ENCODE measurements around the gene LY6G5C. TPM values are rescaled to one million over a fixed set of nuclear protein-coding genes. Genes with fewer than 3 reads are reported as not detected.

The LY6G5C gene
- total and polyA plus RNA-seq, 2 of the 13 experiments (the other 11 are each of a cell fraction or from before 2014, with no cell fraction given) = 0.33 to 0.55 TPM

- TF ChIP-seq EP300 (IDR thresholded peaks at IDR 0.05; ENCODE audit: low read depth in 2 of 2, low read length in 2 of 2) (0 out of 4 replicates have a peak, but pooled peaks of 1 of the 2 experiments have one; percentile 1), EP300 (CRISPR knock-in tag; IDR thresholded peaks at IDR 0.05; ENCODE audit: borderline replicate concordance) (no peak), ETV5 (CRISPR knock-in tag; IDR thresholded peaks at IDR 0.05; ENCODE audit: borderline replicate concordance) (peak; percentile 85), TBP (CRISPR knock-in tag; IDR thresholded peaks at IDR 0.05) (0 out of 2 replicates have a peak, but pooled peaks have one; percentile 20), SRF (IDR thresholded peaks at IDR 0.05; ENCODE audit: low read depth, low read length) (peak; percentile 87), ZNF678 (CRISPR knock-in tag; IDR thresholded peaks at IDR 0.05) (no peak; the same call in 1 of the 2 replicates), SNRNP70 (IDR thresholded peaks at IDR 0.05; ENCODE audit: low read depth, low read length) (no peak), ATAD3A (CRISPR knock-in tag; IDR thresholded peaks at IDR 0.05) (0 out of 2 replicates have a peak, but pooled peaks have one; percentile 38), XBP1 (CRISPR knock-in tag; IDR thresholded peaks at IDR 0.05) (peak; percentile 77; the same call in 1 of the 2 replicates), MXD4 (CRISPR knock-in tag; IDR thresholded peaks at IDR 0.05) (peak; percentile 62; the same call in 1 of the 2 replicates), ASH2L (IDR thresholded peaks at IDR 0.05; ENCODE audit: insufficient read length, low read depth, low read length) (peak; percentile 87), BRD4 (CRISPR knock-in tag; IDR thresholded peaks at IDR 0.05) (no peak; the same call in 1 of the 2 replicates), KLF12 (CRISPR knock-in tag; IDR thresholded peaks at IDR 0.05; ENCODE audit: borderline replicate concordance) (peak; percentile 67; the same call in 1 of the 2 replicates), PCBP1 (IDR thresholded peaks at IDR 0.05; ENCODE audit: borderline replicate concordance, low read depth, low read length) (peak; percentile 98), ZNF335 (CRISPR knock-in tag; IDR thresholded peaks at IDR 0.05) (peak; percentile 98), NR2F1 (CRISPR knock-in tag; IDR thresholded peaks at IDR 0.05) (no peak; a peak in 1 of 4 replicates), ZXDC (CRISPR knock-in tag; IDR thresholded peaks at IDR 0.05) (0 out of 2 replicates have a peak, but pooled peaks have one; percentile 14), KDM6A (CRISPR knock-in tag; IDR thresholded peaks at IDR 0.05; ENCODE audit: low read depth) (no peak), RFX3 (CRISPR knock-in tag; IDR thresholded peaks at IDR 0.05) (0 out of 2 replicates have a peak, but pooled peaks have one; percentile 13), GMEB2 (CRISPR knock-in tag; IDR thresholded peaks at IDR 0.05; ENCODE audit: low read depth) (peak; percentile 68; the same call in 1 of the 2 replicates), FOXJ3 (CRISPR knock-in tag; IDR thresholded peaks at IDR 0.05; ENCODE audit: borderline replicate concordance) (peak; percentile 66; the same call in 1 of the 2 replicates), RBM39 (IDR thresholded peaks at IDR 0.05; ENCODE audit: low read depth, low read length, poor library complexity, severe bottlenecking) (peak; percentile 97), ZNF780A (CRISPR knock-in tag; IDR thresholded peaks at IDR 0.05) (no peak), TFDP2 (CRISPR knock-in tag; IDR thresholded peaks at IDR 0.05) (peak; percentile 79)
Observed at GRCh38 chr6:31665501-31666336, 15.1 kb downstream of the LY6G5C start, which contains the start of gene CSNK2B (continued).
